ENCODE measurements around the gene HDAC4. TPM values are rescaled to one million over a fixed set of nuclear protein-coding genes. Genes with fewer than 3 reads are reported as not detected.

Gene HDAC4
- total RNA-seq, 1 donor from 2014 or later, result 39.0 TPM

- H3K9me3 Mint-ChIP-seq, result no peaks in the 10 kb centered on the region
- no peaks in the 10 kb centered on the region for H3K27me3 Mint-ChIP-seq
- peak overlapping the region; percentile 55 for H3K27ac Mint-ChIP-seq
- H3K36me3 Mint-ChIP-seq, result no peaks in the 10 kb centered on the region
- DNase-seq (ENCODE audit: extremely low spot score, unreplicated experiment), result no peak
- no peak for TF ChIP-seq CTCF (conservative IDR thresholded peaks at IDR 0.05)
- H3K4me1 Mint-ChIP-seq (ENCODE audit: unreplicated experiment), result peaks cover 67% of the 10 kb centered on the region
- peak overlapping the region; percentile 20 for H3K4me3 Mint-ChIP-seq
Observed at GRCh38 chr2:239288951-239289511, 111.8 kb downstream of the HDAC4 start.

DNA sequence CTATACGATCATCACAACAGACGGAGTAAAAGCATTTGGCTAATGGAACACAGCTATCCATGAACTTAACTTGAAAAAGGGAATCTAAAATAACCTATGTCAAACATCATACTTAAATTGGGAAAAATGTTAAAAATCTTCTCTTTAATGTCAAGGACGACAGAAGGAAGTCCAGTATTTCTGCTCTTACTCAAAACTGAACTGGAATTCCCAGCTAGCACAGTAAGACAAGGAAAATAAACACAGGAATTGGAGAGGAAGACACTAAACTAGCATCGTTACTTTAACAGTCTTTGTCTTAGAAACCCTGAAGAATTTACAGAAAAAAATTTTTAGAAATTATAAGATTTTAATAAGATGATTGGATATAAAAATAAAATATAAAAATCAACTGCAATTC is 112.6 kb downstream of the HDAC4 start:
- no peak for TF ChIP-seq CTCF (conservative IDR thresholded peaks at IDR 0.05)
- H3K9me3 Mint-ChIP-seq, result no peaks in the 10 kb centered on the region
- H3K27me3 Mint-ChIP-seq, result no peaks in the 10 kb centered on the region
- no peaks in the 10 kb centered on the region for H3K36me3 Mint-ChIP-seq
- H3K4me3 Mint-ChIP-seq, result peak overlapping the region; percentile 6
- H3K27ac Mint-ChIP-seq, result peak overlapping the region; percentile 2
- peaks cover 60% of the 10 kb centered on the region for H3K4me1 Mint-ChIP-seq (ENCODE audit: unreplicated experiment)
- DNase-seq (ENCODE audit: extremely low spot score, unreplicated experiment), result no peak

DNA sequence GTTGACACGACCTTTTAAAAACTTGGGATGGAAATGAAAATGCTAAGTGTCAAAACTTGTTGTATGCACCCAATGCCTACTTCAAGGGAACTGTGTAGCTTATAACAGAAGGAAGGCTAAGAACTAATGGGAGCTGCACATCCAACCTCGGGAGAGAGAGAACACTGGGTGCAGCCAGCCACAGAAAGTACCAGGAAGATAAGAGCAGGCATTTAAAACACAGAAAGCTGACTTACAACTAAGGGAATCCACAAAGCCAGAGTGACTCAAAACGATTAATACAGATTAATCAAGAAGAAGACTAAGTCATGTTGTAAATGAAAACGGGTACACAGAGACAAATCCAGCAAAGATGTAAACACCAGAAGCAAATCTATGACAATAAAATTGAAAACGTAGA is 113.4 kb downstream of the HDAC4 start:
- no peak for DNase-seq (ENCODE audit: extremely low spot score, unreplicated experiment)
- Mint-ChIP-seq H3K27me3 (no peaks in the 10 kb centered on the region), H3K4me3 (no peak overlapping the region), H3K9me3 (no peaks in the 10 kb centered on the region), H3K36me3 (no peaks in the 10 kb centered on the region), H3K4me1 (ENCODE audit: unreplicated experiment) (peaks cover 56% of the 10 kb centered on the region), H3K27ac (no peak overlapping the region)
- TF ChIP-seq CTCF (conservative IDR thresholded peaks at IDR 0.05), result no peak

DNA sequence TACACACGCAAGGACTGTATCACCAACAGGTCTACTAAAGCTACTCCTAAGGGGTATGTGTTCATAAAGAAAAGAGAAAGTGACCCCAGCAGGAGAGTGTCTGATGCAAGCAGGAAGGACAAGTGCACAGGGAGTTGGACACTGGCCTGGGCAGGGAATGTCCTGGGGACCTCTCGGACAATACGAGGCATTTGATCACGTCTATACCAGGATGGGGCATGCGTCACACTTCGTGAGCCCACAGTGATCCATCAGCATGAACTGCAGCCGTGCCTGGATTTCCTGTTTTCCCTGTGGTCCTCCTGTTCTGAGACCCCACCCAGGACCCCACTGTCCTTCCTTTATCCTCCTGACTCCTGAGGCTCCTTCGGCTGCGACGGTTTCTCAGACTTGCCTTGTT is 113.9 kb downstream of the HDAC4 start:
- no peaks in the 10 kb centered on the region for H3K36me3 Mint-ChIP-seq
- H3K27me3 Mint-ChIP-seq, result no peaks in the 10 kb centered on the region
- TF ChIP-seq CTCF (conservative IDR thresholded peaks at IDR 0.05), result no peak
- DNase-seq (ENCODE audit: extremely low spot score, unreplicated experiment), result no peak
- H3K27ac Mint-ChIP-seq, result no peak overlapping the region
- H3K4me3 Mint-ChIP-seq, result no peak overlapping the region
- H3K4me1 Mint-ChIP-seq (ENCODE audit: unreplicated experiment), result peaks cover 52% of the 10 kb centered on the region
- H3K9me3 Mint-ChIP-seq, result no peaks in the 10 kb centered on the region

DNA sequence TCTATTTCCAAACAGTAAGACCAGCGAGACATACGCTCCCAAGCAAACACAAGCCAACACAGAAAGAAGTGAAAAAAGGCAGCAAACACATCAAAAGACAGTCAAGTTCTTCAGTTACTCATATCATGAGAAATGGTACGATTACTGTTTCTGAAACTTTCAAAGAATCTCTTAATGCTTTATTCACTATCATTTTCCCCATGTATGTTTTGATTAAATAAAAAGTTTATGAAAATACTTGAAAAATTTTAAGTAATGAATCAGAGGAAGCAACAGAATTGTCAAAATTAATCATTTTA is 114.9 kb downstream of the HDAC4 start:
- no peaks in the 10 kb centered on the region for H3K36me3 Mint-ChIP-seq
- no peak overlapping the region for H3K4me3 Mint-ChIP-seq
- no peak for TF ChIP-seq CTCF (conservative IDR thresholded peaks at IDR 0.05)
- H3K9me3 Mint-ChIP-seq, result no peaks in the 10 kb centered on the region
- peak overlapping the region; percentile 65 for H3K27ac Mint-ChIP-seq
- no peaks in the 10 kb centered on the region for H3K27me3 Mint-ChIP-seq
- DNase-seq (ENCODE audit: extremely low spot score, unreplicated experiment), result no peak
- peaks cover 47% of the 10 kb centered on the region for H3K4me1 Mint-ChIP-seq (ENCODE audit: unreplicated experiment)

Measured in type B pancreatic cell (in vitro differentiated cells).